MM.1S (cell line): ENCODE results near the gene DHTKD1.

Experiments
- EZH2 ChIP-seq: fragments of 300-600 bp; sonication (generic); optimal IDR thresholded peaks from 2 replicates; pipeline ENCODE3; 2017; ENCODE audit warnings: low read depth, mild to moderate bottlenecking, antibody characterized with exemption, low read length, mixed read lengths
- TF ChIP-seq, protein P1 (sequence below): fragments of 300-600 bp; sonication (generic); IDR thresholded peaks from 2 replicates; pipeline ENCODE4 v1.5.1; 2016; ENCODE audit warnings: antibody characterized with exemption, low read length, mixed read lengths

DNA sequence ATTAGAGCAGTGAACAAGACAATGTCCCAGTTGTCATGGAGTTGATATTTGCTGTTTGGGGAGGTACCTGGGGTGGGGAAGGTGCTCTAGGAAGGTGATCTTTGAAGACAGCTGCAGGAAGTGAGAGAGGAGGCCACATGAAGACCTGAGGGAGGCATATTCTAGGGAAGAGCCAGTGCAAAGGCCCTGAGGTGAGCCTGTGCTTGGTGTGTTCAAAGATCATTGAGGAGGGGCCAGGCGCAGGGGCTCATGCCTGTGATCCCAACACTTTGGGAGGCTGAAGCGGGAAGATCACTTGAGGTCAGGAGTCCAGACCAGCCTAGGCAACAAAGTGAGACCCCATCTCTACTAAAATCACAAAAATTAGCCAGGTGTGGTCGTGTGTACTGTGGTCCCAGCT is 75.8 kb downstream of the DHTKD1 start:
- TF ChIP-seq, protein P1, sequence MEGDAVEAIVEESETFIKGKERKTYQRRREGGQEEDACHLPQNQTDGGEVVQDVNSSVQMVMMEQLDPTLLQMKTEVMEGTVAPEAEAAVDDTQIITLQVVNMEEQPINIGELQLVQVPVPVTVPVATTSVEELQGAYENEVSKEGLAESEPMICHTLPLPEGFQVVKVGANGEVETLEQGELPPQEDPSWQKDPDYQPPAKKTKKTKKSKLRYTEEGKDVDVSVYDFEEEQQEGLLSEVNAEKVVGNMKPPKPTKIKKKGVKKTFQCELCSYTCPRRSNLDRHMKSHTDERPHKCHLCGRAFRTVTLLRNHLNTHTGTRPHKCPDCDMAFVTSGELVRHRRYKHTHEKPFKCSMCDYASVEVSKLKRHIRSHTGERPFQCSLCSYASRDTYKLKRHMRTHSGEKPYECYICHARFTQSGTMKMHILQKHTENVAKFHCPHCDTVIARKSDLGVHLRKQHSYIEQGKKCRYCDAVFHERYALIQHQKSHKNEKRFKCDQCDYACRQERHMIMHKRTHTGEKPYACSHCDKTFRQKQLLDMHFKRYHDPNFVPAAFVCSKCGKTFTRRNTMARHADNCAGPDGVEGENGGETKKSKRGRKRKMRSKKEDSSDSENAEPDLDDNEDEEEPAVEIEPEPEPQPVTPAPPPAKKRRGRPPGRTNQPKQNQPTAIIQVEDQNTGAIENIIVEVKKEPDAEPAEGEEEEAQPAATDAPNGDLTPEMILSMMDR = no peak
- TF ChIP-seq EZH2 = no peak
